AG04449 (cell line): Measurements from ENCODE around the gene GRM1.

ENCODE experiments used
- CTCF ChIA-PET: fragments of 350-600 bp; formaldehyde crosslinking; extraction: SDS; loops from one replicate; lab custom pipeline; 2021; ENCODE audit warnings: antibody characterized with exemption; lab: Yijun Ruan, JAX
- POLR2A ChIA-PET: fragments of 400-600, 350-600 bp; formaldehyde crosslinking; extraction: SDS; loops from one replicate; lab custom pipeline; 2020; ENCODE audit warnings: antibody characterized with exemption, inconsistent platforms; lab: Yijun Ruan, JAX
- DNase-seq: peaks from one replicate; pipeline ENCODE4 v3.0.0-alpha.2; 2010; ENCODE audit warnings: low read depth, low spot score
- H3K4me3 ChIP-seq: 2 replicates; pipeline ENCODE4 v1.5.1; 2011; ENCODE audit warnings: low read depth, mild to moderate bottlenecking, control low read depth, low read length
- TF ChIP-seq, protein P1 (sequence below): IDR thresholded peaks from one replicate; pipeline ENCODE4 v1.5.1; 2011; ENCODE audit warnings: mild to moderate bottlenecking, moderate library complexity, low read length, control low read depth, inconsistent platforms; ENCODE audit not compliant: insufficient read depth; ENCODE audit errors: missing control alignments

Gene GRM1

GRCh38 chr6:146277142-146277541 lies 248.3 kb downstream of the GRM1 start:
- DNase-seq, result no peak
- TF ChIP-seq, protein P1, sequence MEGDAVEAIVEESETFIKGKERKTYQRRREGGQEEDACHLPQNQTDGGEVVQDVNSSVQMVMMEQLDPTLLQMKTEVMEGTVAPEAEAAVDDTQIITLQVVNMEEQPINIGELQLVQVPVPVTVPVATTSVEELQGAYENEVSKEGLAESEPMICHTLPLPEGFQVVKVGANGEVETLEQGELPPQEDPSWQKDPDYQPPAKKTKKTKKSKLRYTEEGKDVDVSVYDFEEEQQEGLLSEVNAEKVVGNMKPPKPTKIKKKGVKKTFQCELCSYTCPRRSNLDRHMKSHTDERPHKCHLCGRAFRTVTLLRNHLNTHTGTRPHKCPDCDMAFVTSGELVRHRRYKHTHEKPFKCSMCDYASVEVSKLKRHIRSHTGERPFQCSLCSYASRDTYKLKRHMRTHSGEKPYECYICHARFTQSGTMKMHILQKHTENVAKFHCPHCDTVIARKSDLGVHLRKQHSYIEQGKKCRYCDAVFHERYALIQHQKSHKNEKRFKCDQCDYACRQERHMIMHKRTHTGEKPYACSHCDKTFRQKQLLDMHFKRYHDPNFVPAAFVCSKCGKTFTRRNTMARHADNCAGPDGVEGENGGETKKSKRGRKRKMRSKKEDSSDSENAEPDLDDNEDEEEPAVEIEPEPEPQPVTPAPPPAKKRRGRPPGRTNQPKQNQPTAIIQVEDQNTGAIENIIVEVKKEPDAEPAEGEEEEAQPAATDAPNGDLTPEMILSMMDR, result no peak
- no peak overlapping the region for H3K4me3 ChIP-seq
- CTCF ChIA-PET, result no interaction called here
- POLR2A ChIA-PET, result no interaction called here

- ChIA-PET POLR2A (no interaction called here), CTCF (no interaction called here)
- TF ChIP-seq, protein P1, result no peak
- no peak overlapping the region for H3K4me3 ChIP-seq
- DNase-seq, result no peak
These were observed 252.9 kb downstream of the GRM1 start for GRCh38 chr6:146281651-146282362.

DNA sequence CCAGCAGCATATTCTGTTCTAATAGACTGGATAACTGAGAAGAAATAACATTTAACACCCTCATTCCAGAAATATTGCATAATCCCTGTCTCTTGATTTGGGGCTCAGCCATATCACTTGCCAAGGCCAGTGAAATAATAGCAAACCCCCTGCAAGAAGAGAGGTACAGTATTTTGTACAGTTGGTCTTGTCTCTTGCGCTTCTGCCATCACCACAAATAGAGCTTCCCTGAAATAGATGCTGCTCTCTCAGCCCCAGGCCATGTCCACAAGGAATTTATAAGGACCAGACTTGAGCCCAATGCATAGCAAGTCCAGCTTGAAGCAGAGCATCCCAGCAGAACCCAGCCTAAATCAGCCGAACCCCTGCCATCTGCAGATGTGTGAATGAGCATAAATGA lies 254.0 kb downstream of the GRM1 start:
- ChIA-PET CTCF (no interaction called here), POLR2A (no interaction called here)
- no peak for DNase-seq
- no peak overlapping the region for H3K4me3 ChIP-seq
- TF ChIP-seq, protein P1, result no peak

GRCh38 chr6:146284311-146284710 lies 255.4 kb downstream of the GRM1 start:
- ChIA-PET POLR2A (no interaction called here), CTCF (no interaction called here)
- no peak overlapping the region for H3K4me3 ChIP-seq
- TF ChIP-seq, protein P1, result no peak
- DNase-seq, result no peak

DNA sequence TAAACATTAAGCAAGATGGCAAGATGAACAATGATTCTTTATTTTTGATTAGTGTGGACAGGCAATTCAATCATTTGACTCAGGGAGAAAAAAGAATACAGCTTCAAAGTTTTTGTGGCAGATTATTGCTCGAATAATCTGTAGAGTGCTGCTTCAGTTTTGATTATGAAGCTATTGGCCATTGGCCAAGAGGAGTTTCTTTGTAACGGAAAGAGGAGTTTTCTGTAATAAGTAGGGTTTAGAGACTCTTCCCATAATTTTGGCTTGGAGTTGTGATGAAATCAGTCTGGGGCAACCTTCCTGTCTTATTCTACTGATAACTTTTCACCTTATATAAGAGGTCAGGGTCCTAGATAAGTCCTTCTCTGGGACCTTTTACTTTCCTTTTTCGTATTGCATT lies 258.1 kb downstream of the GRM1 start:
- ChIA-PET POLR2A (no interaction called here), CTCF (no interaction called here)
- TF ChIP-seq, protein P1, result no peak
- H3K4me3 ChIP-seq, result no peak overlapping the region
- no peak for DNase-seq

DNA sequence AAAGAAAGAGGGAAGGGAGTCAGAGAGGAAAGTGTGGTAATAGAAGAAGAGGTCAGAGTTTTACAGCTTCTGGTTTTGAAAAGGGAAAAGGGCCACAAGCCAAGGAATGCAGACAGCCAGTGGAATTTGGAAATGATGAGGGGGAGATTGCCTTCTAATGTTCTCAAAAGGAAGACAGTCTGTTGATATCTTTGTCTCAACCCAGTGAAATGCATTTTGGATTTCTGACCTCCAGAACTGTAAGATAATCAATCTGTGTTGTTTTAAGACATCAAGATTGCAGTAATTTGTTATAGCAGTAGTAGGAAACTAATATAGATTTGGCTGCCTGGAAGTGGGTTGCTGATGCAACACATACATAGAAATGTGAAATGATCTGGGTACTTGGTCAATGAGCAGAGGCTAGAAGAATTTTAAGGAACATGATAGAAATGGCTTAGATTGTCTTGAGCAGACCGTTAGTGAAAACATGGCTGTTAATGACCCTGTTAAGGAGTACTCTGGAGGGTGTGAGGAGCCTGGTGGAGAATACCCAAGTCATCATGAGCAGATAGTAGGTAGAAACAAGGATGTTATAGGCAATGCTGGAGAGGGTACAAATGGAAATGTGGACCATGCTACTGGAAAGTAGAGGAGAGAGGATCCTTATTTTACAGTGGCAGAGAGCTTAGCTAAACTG lies 259.0 kb downstream of the GRM1 start:
- TF ChIP-seq, protein P1, result no peak
- ChIA-PET POLR2A (no interaction called here), CTCF (no interaction called here)
- DNase-seq, result no peak
- no peak overlapping the region for H3K4me3 ChIP-seq
